ENCODE results near the gene STRA8. TPM values are rescaled to one million over a fixed set of nuclear protein-coding genes. Genes with fewer than 3 reads are reported as not detected.

Gene STRA8
- total RNA-seq, 1 donor from 2014 or later = not detected

DNA sequence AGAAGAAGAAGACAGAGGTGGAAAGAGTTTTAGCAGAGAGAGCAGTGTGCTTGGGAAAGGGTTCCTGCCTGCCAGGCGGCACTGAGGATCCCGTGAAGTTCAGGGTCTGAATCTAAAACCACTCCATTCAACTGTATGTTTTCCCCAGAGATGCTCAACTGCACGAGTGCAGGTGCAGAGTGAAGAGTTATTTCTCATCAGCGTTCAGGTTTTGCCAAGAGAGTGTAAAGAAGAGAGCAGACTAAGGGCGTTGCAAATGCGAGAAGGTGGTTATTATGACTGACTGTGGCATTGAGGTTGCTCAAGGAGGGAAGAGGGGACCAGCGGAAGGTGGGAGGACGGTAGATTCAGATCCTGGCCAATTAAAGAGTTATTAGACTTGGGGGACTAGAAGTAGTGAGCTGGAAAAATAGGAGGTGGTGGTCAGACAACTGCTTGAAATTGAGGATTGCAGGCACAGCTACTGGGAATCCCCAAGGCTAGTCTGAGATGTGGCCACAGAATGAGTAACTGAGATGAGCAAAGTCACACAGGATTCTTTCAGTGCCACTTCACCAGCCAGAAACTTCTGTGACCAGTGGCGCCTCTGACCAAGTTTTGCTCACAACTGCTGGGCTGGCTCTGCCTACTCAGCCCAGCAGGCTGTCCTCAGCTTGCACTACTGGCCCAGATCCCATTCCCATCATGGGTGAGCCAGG, 29.1 kb downstream of the STRA8 start:
- no peak for DNase-seq (ENCODE audit: extremely low read depth, low read depth, low spot score)

DNA sequence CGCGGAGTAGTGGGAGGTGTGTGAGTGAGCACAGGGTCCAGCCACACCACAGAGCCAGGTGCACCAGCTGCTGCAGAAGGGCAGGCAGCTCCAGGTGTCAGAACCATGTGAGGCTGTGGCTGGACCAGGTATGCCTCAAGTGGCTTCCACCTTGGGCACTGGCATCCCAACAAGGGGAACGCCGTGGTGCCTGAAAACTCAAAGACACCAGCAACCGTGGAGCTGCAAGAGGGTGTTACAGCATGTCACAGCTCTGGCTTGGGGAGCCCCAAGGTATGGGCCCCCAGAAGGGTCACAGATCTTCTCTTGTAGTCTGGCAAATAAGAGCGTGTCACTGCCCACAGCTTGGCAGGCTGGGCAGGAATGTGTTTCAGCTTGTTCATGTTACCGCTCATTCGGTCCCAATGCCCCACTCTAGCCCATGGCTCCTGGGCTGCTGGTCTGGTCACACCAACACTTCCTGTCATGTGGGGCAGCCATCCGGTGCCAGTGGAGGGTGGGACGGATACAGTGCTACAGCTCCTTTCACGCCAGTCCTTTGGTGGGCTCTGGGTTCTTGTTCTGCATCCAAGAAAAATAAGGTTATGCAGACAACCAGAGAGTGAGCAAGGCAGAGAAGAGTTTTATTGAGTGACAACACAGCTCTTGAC, 29.8 kb downstream of the STRA8 start:
- DNase-seq (ENCODE audit: extremely low read depth, low read depth, low spot score) = no peak

DNA sequence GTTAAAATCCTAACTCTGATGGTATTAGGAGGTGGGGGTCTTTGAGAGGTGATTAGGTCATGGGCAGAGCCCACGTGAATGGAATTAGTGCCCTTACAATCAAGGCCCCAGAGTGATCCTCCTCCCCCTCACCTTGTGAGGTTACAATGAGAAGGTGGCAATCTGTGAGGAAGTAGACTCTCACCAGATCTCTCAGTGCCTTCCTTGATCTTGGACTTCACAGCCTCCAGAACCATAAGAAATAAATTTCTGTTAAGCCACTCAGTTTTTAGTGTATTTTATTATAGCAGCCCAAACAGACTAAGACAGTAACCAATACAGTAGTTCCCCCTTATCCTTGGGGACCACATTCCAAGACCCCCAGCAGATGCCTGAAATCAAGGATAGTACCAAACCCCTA, 32.0 kb downstream of the STRA8 start:
- DNase-seq (ENCODE audit: extremely low read depth, low read depth, low spot score) = no peak

DNA sequence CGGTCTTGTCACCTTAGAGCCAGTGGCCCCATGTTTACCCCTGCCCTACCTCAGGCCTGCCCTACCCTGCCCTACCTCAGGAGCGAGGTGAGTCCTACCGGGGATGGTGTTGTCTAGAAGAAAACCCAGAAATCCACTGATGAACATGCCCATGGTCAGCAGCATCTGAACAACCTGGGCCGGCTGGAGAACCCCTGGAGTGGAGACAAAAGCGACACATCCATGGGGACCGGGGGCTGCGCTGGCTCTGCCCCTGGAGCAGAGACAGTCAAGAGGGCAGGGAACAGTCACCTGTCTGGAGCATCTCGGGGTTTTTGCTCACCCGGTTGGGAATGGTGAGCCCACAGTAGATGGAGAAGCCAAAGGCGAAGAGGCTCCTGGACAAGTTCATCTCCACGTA, 36.3 kb downstream of the STRA8 start:
- no peak for DNase-seq (ENCODE audit: extremely low read depth, low read depth, low spot score)

DNA sequence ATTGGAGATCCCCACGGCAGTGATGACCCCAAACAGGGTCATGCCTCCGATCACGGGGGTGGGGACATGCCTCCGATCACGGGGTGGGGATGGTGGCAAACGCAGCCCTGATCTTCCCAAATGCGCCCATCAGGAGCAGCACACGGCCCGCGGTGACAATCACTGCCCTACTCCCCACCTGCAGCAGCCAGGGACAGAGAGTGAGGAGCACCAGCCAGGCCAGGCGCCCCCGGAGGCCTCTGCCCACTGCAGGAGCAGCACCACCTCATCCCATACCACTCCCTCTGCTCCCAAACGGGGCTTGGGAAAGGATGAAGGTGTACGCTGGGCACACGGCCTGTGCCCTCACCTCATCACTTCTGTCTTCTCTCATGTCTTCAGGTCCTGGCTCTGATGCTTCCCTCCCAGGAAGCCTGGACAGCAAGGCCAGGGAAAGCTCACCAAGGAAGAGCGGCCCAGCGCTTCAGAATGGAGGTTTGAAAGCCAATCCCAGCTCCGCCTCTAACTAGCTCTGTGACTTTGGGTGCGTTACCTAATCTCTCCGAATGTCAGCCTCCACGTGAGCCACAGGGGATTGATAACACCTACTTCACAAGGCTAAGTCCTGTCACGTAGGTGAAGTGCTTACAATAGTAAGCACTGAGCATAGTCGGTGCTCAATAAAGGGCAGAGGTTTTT, 37.1 kb downstream of the STRA8 start:
- DNase-seq (ENCODE audit: extremely low read depth, low read depth, low spot score) = no peak

DNA sequence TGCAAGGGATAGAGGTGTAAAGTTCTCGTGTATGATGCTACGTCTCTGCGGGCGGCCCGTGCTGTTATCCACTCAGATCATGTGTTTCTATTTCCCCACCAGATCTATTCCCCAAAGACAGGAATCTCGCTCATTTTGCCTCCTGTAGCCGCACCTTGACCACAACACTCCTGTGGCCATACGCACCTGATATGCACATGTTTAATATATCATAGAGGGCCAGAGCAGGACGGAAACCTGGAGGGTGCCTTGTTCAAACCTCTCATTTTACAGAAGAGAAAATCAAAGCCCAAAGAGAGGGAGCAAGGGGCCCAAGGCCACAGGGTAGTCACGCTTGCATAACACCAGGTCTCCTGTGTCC, 37.6 kb downstream of the STRA8 start:
- no peak for DNase-seq (ENCODE audit: extremely low read depth, low read depth, low spot score)

DNA sequence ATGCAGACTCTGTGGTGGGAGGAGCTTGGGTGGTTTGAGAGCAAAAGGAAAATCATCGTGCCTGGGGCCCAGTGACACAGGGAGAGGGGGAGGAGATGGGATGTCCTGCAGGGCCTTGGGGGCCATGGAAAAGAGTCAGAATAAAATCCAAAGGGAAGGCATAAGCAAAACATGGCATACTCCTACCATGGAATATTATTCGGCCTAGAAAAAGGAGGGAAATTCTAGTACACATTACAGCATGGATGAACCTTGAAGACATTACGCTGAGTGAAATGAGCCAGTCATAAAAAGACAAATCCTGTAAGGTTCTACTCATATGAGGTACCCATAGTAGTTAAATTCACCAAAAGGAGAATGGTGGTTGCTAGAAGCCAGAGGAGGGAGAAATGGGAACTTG, 38.7 kb downstream of the STRA8 start:
- no peak for DNase-seq (ENCODE audit: extremely low read depth, low read depth, low spot score)

DNA sequence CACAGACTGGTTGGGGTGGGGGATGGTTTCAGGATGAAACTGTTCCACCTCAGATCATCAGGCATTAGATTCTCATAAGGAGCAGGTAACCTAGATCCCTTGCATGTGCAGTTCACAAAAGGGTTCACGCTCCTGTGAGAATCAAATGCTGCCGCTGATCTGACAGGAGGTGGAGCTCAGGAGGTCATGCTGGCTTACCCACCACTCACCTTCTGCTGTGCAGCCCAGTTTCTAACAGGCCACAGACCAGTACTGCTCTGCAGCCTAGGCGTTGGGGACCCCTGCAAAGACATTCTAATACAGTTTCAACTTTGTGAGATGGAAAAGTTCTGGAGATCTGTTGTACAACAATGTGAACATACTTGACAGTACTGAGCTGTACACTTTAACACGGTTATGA, 39.9 kb downstream of the STRA8 start:
- DNase-seq (ENCODE audit: extremely low read depth, low read depth, low spot score) = no peak

DNA sequence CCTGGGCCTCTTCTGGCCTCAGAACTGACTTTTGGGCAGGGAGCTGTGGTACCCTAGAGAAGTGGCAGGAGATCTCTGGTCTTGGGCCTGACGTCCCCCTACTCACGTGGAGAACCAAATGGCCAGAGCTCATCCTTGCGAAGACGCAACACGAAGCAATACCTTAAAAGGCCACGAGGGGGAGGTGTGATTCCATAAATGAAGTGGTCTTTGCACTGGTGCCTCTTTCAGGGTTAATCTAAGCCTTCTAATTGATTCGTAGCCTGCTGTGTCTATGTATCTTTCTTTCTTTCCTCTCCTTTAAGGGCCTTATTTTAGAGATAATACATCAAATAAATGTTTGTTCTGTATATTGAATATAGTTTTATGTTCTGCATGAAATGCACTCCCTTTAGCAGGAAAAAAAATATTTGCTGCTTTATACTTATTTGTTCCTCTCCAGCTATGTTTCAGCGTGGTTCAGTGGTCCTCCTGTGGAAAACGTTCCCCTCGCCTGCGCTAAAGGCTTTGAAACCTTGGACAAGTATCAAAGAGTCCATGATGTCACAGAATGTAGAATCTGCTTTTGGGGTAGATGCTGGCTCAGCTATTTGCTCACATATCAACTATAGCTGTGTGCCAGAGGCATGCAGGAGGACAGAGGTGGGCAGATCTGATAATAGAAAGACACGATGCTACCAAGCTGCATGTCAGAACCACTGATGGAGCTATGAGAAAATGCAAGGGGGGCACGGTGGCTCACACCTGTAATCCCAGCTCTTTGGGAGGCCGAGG, 41.0 kb downstream of the STRA8 start:
- no peak for DNase-seq (ENCODE audit: extremely low read depth, low read depth, low spot score)

DNA sequence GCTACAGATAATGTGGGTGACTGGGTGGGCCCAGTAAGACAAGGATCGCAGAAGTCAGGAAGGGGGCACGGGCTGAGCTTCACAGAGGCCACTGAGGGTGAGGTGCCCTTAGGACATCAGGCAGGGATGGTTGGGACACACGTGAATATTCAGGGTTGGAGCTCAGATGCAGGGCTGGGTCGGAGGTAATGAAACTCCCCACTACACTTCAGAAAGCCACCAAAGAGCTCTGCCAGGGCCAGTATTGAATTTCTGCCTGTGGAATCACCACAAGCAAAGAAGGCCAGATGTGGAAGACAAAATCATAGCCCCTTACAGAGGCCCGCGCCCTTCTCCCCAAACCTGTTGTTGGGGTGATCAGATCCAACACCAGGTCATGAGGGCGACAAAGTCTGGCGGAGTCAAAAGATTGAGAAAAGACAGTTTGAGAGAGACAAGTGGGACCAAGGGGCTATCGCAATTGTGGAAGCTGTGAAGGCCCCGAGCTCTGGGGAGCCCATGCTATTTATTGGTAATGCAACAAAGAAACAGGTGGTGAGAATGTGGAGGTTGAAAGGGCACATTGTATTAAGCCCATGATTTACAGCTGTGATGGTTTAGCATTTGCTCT, 42.4 kb downstream of the STRA8 start:
- no peak for DNase-seq (ENCODE audit: extremely low read depth, low read depth, low spot score)

DNA sequence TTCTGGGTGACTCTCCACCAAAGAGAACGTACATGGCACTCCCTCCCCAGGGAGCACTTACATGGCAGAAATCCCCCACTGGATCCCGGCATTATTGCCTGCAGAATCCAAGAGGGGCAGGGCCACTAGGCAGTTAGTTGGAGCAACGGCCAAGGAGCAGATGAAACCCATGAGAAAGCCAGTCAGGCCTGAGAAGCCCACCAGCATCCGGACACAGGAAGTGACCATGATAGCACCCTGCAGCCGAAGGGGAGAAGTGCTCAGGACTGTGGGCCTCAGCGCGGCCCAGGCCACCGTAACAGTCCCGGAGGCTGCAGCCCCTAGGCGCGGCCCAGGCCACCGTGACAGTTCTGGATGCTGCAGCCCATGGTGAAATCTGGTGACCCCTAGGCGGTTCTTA, 43.5 kb downstream of the STRA8 start:
- DNase-seq (ENCODE audit: extremely low read depth, low read depth, low spot score) = no peak

DNA sequence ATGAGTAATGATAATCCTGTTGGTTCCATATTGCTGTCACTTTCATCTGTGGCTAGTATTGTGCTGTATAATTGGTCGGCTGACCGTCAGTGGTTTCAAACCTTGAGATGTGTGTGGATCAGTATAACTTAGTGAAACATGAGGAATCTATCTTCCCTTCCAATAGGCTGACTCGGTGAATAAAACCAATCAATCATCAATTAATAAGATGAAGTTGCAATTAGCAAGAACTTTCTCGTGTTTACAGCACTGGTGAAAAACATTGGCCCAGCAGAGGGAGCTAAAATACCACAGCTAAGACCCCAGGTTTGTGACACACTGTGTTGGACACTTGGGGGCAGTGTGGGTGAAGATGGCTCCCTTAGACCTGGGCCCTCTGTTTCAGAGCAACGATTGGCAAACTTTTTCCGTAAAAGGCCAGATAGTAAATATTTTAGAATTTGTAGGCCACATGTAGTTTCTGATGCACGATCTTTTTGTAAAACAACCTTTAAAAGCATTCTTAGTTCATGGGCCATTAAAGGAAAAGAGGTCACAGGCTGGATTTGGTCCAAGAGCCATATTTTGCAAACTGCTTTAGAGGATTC, 47.8 kb downstream of the STRA8 start:
- peak; percentile 84 for DNase-seq (ENCODE audit: extremely low read depth, low read depth, low spot score)

DNA sequence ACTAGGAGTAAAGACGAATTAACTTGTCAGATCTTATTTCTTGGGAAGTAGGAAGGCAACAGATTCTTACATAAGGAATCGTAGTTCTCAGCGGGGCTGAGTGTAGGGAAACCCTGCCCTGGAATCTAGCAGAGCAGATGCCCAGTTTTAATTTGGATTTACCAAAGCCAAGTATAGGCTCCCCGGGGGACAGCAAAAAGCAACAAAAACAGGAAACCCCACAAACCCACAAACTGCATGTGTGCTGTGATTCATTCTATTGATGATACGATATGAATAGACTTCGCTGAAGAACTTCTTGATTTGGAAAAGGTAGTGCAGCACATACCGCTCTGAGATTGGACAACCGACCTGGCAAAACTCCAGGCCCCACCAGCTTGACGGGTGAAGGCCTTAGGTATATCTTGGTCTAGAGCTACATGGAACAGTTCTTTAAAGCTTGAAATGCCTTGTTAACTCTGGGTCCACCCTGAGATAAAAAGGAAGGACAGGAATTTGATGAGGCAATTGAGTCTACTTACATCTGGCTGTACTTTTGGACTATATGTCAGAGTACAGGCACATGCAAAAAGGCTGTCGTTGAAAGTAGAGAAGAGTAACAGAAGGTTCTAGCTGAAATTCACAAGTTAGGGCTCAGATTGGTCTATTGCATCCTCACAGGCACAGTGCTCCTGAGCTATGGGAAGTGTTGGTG, 49.1 kb downstream of the STRA8 start:
- DNase-seq (ENCODE audit: extremely low read depth, low read depth, low spot score) = peak; percentile 4

DNA sequence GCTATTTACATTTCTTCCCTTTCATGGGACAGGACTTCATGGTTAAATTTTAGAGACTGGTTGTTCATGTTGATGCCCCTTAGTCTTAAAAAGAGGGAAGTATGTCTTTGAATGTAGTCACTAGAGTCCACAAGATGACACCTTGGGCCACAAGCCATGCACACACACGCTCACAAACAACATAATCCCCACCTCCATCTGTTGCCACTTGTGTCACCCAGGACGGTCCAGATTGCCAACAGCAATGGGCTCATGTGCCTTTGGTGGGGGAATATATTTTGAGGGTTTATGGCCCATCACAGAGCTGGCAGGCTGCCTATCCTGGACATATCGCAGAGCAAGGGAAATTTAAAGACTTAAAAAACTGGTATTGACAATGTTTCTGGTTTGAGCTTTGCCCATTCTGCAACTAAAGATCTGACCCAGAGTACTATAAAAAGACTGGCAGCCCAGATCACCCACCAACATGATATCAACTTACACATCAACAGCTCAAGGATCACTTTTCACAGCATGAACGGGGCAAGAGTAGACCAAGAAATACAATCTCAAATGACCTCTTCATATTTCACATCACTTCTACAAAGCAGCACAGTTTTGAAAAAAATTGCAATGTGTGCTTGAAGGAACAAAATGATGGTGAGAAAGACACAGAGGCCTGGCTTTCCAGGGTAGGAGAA, 50.5 kb downstream of the STRA8 start:
- no peak for DNase-seq (ENCODE audit: extremely low read depth, low read depth, low spot score)

DNA sequence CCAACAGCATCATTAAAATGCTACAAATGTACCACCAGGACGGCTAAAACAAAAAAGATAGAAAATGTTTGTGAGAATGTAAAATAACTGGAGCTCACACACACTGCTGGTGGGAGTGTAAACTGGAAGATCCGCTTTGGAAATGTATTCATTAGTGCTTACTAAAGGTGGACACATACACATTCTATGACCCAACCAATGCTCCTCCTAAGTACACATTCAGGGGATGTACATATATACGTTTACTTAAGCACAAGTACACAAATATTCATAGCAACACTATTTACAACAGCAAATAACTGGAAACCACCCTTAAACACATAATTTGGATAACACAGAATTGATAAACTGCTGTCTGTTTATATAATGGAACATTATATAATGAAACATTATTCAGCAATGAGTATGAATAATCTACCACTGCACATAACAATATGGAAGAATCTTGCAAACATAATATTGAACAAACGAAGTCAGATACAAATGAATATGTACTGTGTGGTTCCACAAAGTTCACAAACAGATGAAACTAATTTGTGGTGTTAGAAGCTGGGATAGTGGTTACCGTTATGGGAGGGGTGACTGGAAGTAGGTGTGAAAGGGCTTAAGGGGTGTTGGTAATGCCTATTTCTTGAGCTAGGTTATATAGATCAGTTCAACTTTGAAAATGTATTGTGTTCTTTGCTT, 52.1 kb downstream of the STRA8 start:
- no peak for DNase-seq (ENCODE audit: extremely low read depth, low read depth, low spot score)

DNA sequence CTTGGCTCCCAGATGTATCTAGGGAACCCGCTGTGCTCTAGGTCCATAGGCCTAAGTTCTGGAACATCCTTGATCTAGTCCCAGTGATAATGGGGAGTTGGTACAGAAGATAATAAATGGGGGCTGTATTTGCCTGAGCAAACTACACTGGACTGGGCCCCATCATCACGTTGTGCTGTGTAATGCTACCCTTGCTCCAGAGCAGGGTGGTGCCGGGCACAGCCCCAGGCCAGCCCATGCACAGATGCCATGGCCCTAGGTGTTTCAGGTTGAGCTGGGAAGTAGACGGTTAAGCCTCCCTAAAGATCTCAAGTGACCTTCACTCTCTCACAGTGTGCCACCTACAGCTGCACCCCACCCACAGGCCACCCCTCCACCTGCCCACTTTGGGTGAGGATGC, 53.2 kb downstream of the STRA8 start:
- no peak for DNase-seq (ENCODE audit: extremely low read depth, low read depth, low spot score)

DNA sequence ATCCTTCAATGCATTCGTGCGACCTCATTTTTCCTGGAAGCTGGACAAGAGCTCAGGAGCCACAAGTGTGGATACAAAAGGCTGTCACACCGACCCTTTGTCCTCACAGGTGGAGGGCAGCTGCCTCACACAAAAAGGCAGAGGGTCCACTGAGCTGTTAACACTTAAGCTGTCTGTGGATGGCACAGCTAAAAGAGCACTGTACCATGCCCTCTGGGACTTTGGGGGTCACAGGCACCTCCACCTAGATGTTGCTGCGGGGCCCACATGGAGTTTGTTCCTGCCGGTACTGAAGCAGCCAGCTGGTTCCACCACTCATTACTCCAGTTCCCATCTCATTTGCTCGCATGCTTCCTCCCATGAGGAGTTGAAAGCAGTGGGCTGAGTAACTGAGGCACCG, 57.0 kb downstream of the STRA8 start:
- no peak for DNase-seq (ENCODE audit: extremely low read depth, low read depth, low spot score)

DNA sequence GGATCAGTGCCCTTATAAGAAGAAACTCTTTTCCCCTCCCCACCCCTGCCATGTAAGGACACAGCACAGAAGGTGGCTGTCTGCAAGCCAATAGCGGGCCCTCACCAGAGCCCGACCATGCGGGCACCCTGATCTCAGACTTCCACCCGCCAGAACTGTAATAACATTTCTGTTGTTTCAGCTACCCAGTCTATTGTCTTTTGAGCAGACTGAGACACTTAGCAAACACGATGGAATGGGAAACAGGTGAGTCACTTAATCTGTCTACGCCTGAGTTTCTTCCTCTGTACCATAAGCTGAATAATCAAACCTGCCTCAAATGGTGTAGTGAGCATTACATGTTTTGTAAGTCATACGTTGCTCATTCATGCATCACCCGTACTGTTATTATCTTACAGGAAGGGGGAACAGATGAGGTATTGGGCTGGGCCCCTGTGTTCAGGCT, 58.2 kb downstream of the STRA8 start:
- peak; percentile 83 for DNase-seq (ENCODE audit: extremely low read depth, low read depth, low spot score)

DNA sequence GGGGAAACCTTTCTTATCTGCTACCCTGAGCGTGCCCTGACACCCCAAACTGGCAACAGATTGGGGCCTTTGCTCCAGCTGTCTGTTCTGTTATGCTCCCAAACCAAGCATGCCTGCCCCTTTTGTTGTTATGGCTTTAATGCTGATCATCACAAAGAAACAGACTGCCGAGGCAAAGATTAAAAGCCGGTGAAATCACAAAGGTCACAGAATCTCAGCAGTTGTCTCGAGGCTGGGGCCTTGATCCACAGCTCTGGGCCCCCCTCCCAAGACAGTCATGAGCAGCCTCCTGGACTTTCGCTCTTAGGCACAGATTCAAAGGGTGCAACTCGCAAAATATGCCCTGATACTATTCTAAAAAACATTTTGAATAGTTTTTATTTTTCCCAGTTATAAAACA, 65.6 kb downstream of the STRA8 start:
- no peak for DNase-seq (ENCODE audit: extremely low read depth, low read depth, low spot score)
